GM21526 (cell line): ENCODE results near the gene ABCC4.

Experiments
- ATAC-seq: cut with Tn5 transposase; IDR thresholded peaks from one replicate; pipeline ENCODE4 v1.9.1; 2021; ENCODE audit warnings: moderate library complexity; ENCODE audit not compliant: unreplicated experiment, low FRiP score

ABCC4 gene

DNA sequence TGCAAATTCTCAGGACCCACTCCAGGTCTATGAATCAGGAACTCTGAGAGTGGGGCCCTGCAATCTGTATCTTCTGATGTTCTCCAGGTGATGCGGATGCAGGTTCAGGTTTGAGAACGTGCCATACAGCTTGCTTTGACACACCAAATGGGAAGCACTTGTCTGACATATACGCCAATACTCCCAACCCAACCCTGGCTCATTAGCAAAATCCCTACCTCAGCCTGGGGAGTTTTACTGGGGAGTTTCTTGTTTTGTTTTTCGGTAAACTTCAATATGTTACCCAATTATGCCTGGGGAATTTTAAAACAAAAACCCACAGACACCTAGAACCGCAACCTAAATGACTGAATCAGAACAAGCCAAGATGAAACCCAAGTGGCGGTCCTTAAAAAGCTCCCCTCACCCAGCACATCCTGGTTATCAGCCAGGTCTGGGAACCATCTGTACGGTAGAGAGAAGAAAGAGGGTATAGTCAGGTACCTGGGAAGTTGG is 41.2 kb downstream of the ABCC4 start:
- peak; percentile 35 for ATAC-seq

GRCh38 chr13:95258619-95259194 is 42.5 kb downstream of the ABCC4 start:
- no peak for ATAC-seq

GRCh38 chr13:95258098-95258497 is 43.2 kb downstream of the ABCC4 start:
- ATAC-seq = no peak

GRCh38 chr13:95256091-95256490 is 45.2 kb downstream of the ABCC4 start:
- no peak for ATAC-seq

DNA sequence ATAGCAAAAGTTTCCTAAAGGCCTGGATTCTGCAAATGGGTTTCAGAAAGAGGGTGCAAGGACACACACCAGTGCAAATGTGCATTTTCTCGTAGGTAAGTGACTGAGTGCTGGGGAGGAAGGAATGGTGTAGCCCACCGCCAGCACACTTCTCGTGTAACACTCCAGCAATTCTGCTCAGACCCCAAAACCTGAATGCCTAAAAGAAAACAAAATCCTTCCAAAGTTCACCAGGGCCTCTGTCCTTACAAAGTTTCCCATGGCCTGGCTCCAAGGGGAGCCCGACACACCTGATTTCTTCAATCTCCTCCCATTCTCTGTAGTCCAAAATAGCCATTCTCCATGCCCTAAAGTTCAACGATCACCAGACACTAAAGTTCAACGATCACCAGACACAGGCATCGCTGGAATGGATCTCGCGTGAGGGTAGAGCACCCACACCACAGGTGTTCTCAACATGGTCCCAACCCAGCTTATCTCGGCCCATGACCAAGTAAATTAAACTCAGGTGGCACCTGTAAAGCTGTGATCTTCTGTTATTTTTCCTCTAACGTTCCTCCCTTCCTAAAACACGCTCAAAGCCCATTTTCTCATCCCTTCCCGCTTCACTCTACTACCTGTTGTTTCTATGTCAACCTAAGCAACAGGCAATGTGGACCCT is 46.0 kb downstream of the ABCC4 start:
- ATAC-seq = no peak

DNA sequence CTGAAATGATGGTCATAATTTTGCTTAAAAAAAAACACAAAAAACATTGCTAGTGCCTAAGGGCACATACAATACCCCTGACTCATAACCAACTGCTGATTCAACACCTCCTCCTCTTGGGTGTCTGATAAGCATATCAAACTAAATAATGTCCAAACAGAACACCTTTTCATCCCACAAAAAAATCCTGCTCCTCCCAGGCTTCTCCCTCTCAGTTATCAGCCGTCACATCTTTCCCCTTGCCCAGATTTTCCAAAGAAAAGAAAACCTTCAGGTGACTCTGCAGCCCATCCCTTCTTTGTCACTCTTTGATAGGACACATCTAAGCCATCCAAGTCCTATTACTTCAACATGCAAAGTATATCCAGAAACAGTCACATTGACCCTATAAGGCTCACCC is 46.9 kb downstream of the ABCC4 start:
- ATAC-seq = no peak

- no peak for ATAC-seq
Measured at GRCh38 chr13:95253033-95253432, 48.2 kb downstream of the ABCC4 start.

DNA sequence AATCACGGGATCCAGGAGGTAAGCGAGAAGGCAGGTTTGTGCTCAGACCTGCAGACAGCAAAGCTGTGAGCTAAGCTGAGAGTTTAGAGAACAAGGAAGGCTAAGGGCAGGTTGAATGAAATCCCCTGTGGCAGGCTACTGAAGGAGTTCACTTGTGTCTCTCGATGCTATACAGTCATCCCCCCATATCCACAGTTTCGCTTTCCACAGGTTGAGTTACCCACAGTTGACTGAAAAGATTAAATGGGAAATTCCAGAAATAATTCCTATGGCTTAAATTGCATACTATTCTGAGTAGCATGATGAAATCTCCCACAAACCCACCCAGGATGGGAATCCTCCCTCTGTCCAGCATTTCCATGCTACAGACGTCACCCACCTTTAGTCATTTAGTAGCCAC is 49.6 kb downstream of the ABCC4 start:
- ATAC-seq = no peak

DNA sequence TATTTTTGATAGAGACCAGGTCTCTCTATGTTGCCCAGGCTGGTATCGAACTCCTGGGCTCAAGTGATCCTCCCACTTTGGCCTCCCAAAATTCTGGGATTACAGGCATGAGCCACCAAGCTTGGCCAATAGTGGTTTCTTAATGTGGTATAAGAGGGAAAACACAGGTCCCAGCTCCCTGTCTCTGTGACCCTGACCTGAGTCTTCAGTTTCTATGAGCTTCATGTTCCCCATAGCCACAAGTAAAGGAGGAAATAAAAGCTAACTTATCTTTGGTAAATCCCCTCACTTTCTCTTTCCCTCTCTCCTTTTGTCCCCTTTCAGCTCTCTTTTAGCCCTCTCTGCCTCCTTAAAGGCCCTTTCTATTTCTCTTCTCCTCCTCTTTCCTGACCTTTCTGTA is 50.3 kb downstream of the ABCC4 start:
- ATAC-seq = no peak

DNA sequence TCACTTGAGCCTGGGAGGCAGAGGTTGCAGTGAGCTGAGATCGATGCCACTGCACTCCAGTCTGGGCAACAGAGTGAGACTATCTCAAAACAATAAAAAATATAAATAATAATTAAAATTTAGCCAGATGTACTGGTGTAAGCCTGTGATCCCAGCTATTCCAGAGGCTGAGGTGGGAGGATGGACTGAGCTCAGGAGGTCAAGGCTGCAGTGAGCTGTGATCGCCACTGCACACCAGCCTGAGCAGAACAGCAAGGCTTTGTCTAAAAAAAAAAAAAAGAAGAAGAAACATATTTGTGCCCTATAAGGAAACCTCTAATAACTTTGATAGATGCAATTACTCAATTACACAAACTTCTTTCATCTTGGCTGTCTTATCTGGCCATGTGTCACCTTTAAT is 52.3 kb downstream of the ABCC4 start:
- ATAC-seq = no peak

GRCh38 chr13:95247852-95248251 is 53.4 kb downstream of the ABCC4 start:
- no peak for ATAC-seq

- no peak for ATAC-seq
Measured at GRCh38 chr13:95247171-95247570, 54.1 kb downstream of the ABCC4 start.

GRCh38 chr13:95246292-95247082 is 54.8 kb downstream of the ABCC4 start:
- ATAC-seq = no peak

- peak; percentile 73 for ATAC-seq
Measured at GRCh38 chr13:95245071-95245470, 56.2 kb downstream of the ABCC4 start.

DNA sequence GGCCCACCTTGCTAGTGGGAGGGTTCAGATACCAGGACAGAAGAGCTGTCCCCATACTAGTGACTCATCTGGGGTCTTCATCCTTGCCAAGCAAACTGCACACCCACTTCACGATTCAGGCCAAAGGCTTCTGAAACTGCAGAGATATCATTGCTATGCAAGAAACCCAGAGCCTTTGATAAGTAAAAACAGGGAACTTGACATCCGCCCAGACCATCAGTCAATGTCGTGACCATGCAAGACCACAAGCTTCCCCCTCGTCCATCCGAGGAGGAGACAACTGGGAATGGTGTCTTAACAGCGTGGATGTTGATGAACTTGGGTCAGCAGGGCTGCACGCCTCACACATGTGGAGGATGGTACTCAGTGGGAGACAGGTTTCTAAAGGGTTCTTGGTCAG is 58.0 kb downstream of the ABCC4 start:
- no peak for ATAC-seq

DNA sequence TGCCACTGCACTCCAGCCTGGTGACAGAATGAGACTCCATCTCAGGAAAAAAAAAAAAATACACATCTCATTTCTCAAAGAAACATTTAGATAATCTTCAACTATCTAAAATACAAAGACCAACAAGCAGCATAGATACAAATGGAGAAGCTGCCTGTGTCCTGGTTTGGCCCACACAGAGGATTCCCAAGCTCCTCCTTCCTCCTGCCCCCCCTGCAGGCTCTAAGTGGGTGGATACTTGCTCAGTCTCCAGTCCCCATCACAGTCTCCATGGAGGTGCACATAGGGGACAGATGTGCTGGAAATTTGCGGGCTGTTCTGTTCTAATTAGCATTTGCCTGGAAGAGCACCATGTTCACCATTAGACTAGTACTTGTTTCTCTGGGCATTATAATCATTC is 59.9 kb downstream of the ABCC4 start:
- ATAC-seq = no peak

- ATAC-seq = no peak
Measured at GRCh38 chr13:95239283-95239682, 62.0 kb downstream of the ABCC4 start.

GRCh38 chr13:95237310-95237870 is 63.9 kb downstream of the ABCC4 start:
- ATAC-seq = no peak

DNA sequence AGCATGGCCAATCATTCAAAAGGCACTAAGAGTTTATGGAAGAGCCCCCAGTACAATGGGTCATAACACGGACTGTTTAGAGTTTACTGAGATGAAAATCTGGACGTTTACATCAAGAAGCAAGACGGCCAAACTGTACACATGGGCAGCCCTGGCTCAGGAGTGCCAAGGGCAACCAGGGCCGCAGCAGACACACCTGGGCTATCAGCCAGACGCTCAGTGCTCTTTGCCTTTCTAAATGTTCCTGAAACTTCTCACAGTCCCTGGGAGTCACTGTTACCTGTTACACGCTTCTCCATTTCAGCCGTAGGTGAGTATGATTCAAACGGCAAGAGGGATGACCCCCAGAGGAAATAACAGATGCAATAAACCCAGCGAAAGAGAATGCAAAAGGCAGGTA is 64.5 kb downstream of the ABCC4 start:
- ATAC-seq = no peak

DNA sequence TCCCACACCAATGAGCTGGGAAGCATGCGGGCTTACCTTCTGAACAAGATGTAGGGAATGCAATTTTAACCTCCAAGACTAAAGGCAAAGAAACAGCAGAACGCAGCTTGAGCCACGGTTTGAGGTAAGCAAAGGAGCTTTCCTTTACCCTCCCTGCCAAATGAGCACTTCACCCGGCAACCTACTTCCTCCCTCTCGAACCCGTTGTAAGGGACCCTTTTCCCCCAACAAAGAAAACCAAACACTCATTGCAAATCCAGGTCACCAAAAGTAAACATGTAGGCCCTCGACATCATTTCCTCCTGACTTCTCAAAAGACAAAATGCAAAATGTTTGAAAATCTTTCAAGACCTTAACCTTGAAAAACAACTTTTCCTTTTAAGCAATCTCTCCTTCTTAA is 65.3 kb downstream of the ABCC4 start:
- no peak for ATAC-seq

DNA sequence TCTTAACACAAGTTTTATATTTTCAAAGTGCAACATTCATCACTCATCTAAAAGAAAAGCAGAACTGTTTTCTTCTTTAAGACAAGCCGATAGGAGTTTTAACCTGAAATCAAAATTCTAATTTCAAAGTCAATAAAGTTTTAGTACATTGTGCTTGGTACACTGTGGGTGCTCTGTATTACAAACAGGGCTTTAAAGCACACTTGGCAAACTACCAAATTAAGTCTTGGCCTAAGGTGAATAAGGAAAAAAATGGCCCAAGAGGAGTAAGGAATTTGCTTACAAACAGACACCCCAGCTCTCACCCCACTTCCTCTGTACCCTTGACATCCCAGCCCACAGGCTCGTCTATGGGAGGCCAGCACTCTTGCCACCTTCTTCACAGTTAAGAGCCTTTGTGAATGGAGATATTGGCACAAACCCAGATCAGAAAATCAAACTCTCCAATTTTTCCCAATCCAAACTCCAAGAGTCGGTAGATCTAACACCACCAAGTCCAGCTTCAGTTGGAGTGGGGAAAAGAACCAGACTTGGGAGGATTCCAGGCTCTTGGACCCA is 66.0 kb downstream of the ABCC4 start:
- no peak for ATAC-seq
